GM12878 (cell line): Measurements from ENCODE around the gene MYCT1. TPM values are rescaled to one million over a fixed set of nuclear protein-coding genes. Genes with fewer than 3 reads are reported as not detected.

Experiments used
- ATAC-seq: fragments of 200-7000 bp; cut with Tn5 transposase; 3 replicates; pipeline ENCODE4 v1.9.1; 2020; ENCODE audit warnings: mild to moderate bottlenecking, moderate library complexity
- BruUV-seq: library from RNA; stranded (reverse); fragments of 400-500 nt; replicated peaks from 2 replicates; lab custom pipeline; 2021; lab: Mats Ljungman, UMichigan
- CTCF ChIA-PET: fragments of 300-600 bp; sonication (Branson Sonifier 250); formaldehyde crosslinking; extraction: SDS; loops from one replicate; lab custom pipeline; 2021; ENCODE audit warnings: inconsistent platforms; lab: Yijun Ruan, JAX
- POLR2A ChIA-PET: fragments of 350-600 bp; formaldehyde crosslinking; extraction: SDS; loops from one replicate; lab custom pipeline; 2021; ENCODE audit warnings: inconsistent platforms; lab: Charles Lee
- RAD21 ChIA-PET: fragments of 300-600 bp; sonication (Branson Sonifier 250); formaldehyde crosslinking; loops from one replicate; lab custom pipeline; 2023; ENCODE audit warnings: antibody characterized with exemption; ENCODE audit not compliant: unreplicated experiment; lab: Charles Lee
- SMC1A ChIA-PET: fragments of 300-600 bp; sonication (Branson Sonifier 250); formaldehyde crosslinking; loops from one replicate; lab custom pipeline; 2023; ENCODE audit not compliant: unreplicated experiment, uncharacterized antibody; lab: Charles Lee
- DNase-seq: peaks from one replicate; pipeline ENCODE4 v3.0.0-alpha.2; 2011; ENCODE audit warnings: low read depth, low spot score
- FAIRE-seq: peaks from 3 replicates; lab custom pipeline; 2011; peaks lifted over from hg19 to GRCh38; lab: Jason Lieb, UNC
- H2AFZ ChIP-seq: 2 replicates; pipeline ENCODE4 v1.6.0; 2011; ENCODE audit warnings: low read depth, low read length, control low read depth; ENCODE audit not compliant: control insufficient read depth
- H3K27ac ChIP-seq: 2 replicates; pipeline ENCODE4 v1.5.1; 2011; ENCODE audit warnings: control low read depth; ENCODE audit not compliant: control insufficient read depth, insufficient read depth
- H3K27me3 ChIP-seq, 2 experiments: replicated peaks in 1 of 2; 2 replicates each; pipeline versions ENCODE4 v1.6.0 to v1.6.1; 2011; ENCODE audit warnings: low read length in 1 of 2; ENCODE audit not compliant: control insufficient read depth in 2 of 2, insufficient read depth in 2 of 2
- H3K36me3 ChIP-seq, 2 experiments: 2 replicates each; pipeline ENCODE4 v1.5.1; 2011; ENCODE audit warnings: low read length in 1 of 2; ENCODE audit not compliant: control insufficient read depth in 2 of 2, insufficient read depth in 2 of 2
- H3K4me1 ChIP-seq: 2 replicates; pipeline ENCODE4 v1.6.1; 2011; ENCODE audit warnings: mild to moderate bottlenecking, low read length, moderate library complexity, mixed read lengths; ENCODE audit not compliant: control insufficient read depth, insufficient read depth
- H3K4me2 ChIP-seq: 2 replicates; pipeline ENCODE4 v1.6.0; 2011; ENCODE audit warnings: control low read depth; ENCODE audit not compliant: control insufficient read depth, insufficient read depth
- H3K4me3 ChIP-seq: fragments of 200-600 bp; sonication (generic); 2 replicates; pipeline ENCODE4 v1.5.1; 2016
- H3K79me2 ChIP-seq: 2 replicates; pipeline ENCODE4 v1.6.0; 2011; ENCODE audit warnings: low read length; ENCODE audit not compliant: control insufficient read depth, insufficient read depth
- H3K9ac ChIP-seq: 2 replicates; pipeline ENCODE4 v1.8.0; 2011; ENCODE audit warnings: low read length, control low read depth, mixed read lengths; ENCODE audit not compliant: control insufficient read depth, insufficient read depth
- H3K9me3 ChIP-seq: replicated peaks from 3 replicates; pipeline ENCODE4 v1.5.1; 2011; ENCODE audit warnings: mild to moderate bottlenecking, low read length; ENCODE audit not compliant: control insufficient read depth, insufficient read depth
- H4K20me1 ChIP-seq: 2 replicates; pipeline ENCODE4 v1.6.0; 2011; ENCODE audit not compliant: control insufficient read depth, insufficient read depth
- CBFB ChIP-seq: IDR thresholded peaks from 2 replicates; pipeline ENCODE4 v1.6.1; 2016; ENCODE audit warnings: antibody characterized with exemption, low read depth
- E2F8 ChIP-seq: fragments of 450-650 bp; IDR thresholded peaks from 2 replicates; pipeline ENCODE4 v1.6.1; 2018; ENCODE audit warnings: mild to moderate bottlenecking, low read depth, moderate library complexity; ENCODE audit not compliant: partially characterized antibody
- EP300 ChIP-seq, 2 experiments: fragments of 150-350 bp in 1 of 2; IDR thresholded peaks; 2 replicates each; pipeline ENCODE4 v1.6.1; 2011 to 2012; ENCODE audit warnings: low read depth in 2 of 2, low read length in 2 of 2, borderline replicate concordance in 1 of 2, improper control_type of control experiment in 1 of 2, inconsistent platforms in 1 of 2; ENCODE audit not compliant: control insufficient read depth in 1 of 2
- IKZF2 ChIP-seq, 2 experiments: fragments of 450-650 bp; IDR thresholded peaks; 2 replicates each; pipeline ENCODE4 v1.6.1; 2017; ENCODE audit warnings: mild to moderate bottlenecking in 2 of 2, moderate library complexity in 2 of 2
- MAX ChIP-seq: IDR thresholded peaks from 2 replicates; pipeline ENCODE4 v1.6.1; 2012; ENCODE audit warnings: low read depth, low read length, improper control_type of control experiment
- MXI1 ChIP-seq: fragments of 150-350 bp; IDR thresholded peaks from 2 replicates; pipeline ENCODE4 v1.6.1; 2011; ENCODE audit warnings: low read depth, mild to moderate bottlenecking, inconsistent platforms, low read length, improper control_type of control experiment
- NFIC ChIP-seq: IDR thresholded peaks from 2 replicates; pipeline ENCODE4 v1.6.1; 2012; ENCODE audit warnings: low read depth, mild to moderate bottlenecking, inconsistent platforms, low read length, moderate library complexity
- PML ChIP-seq: IDR thresholded peaks from 2 replicates; pipeline ENCODE4 v1.6.1; 2012; ENCODE audit warnings: low read length, inconsistent platforms
- SMAD5 ChIP-seq: IDR thresholded peaks from 2 replicates; pipeline ENCODE4 v1.6.1; 2016; ENCODE audit warnings: antibody characterized with exemption, low read depth
- TCF12 ChIP-seq: IDR thresholded peaks from 2 replicates; pipeline ENCODE4 v1.6.1; 2011; ENCODE audit warnings: low read depth, mild to moderate bottlenecking, low read length
- WGBS: methylation state at CpG from one replicate; pipeline ENCODE4 v1.1.6; 2016; ENCODE audit warnings: low lambda C conversion rate; ENCODE audit not compliant: insufficient replicate concordance, insufficient coverage; ENCODE audit errors: missing lambda C conversion rate; 5-methylcytosine and 5-hydroxymethylcytosine counted together
- in situ Hi-C: fragments of 300-500 bp; cut with MboI; formaldehyde crosslinking; loops from 9 replicates; pipeline ENCODE4 v1.14.3; 2018; ENCODE audit warnings: mixed read lengths
- intact Hi-C: fragments of 100-400 bp; cut with micrococcal nuclease; formaldehyde crosslinking; loops from one replicate; pipeline ENCODE4 v1.14.2; 2022; ENCODE audit not compliant: unreplicated experiment
- polyA plus RNA-seq, 11 experiments: library from polyadenylated mRNA; depleted of rRNA in 4 of 11; unstranded in 6 of 11; stranded (reverse) in 5 of 11; fragments of >200 nt; fragmentation: Nextera tagmentation in 4 of 11; fragmentation: Illumina TruSeq in 1 of 11; extraction: Ambion mirVana in 4 of 11; extraction: Trizol in 1 of 11; gene quantifications; 1 replicate in 1 of 11; 2 replicates in 10 of 11; pipeline versions ENCODE4 v1.2.1 to v1.2.3, GENCODE V29; 2011 to 2016; ENCODE audit warnings: inconsistent platforms in 2 of 11, missing spikeins in 2 of 11, low read depth in 1 of 11
- total RNA-seq, 4 experiments: library from RNA; depleted of rRNA in 3 of 4; stranded (reverse); fragments of >200 nt in 3 of 4; fragmentation: Illumina TruSeq in 1 of 4; extraction: Trizol in 1 of 4; gene quantifications; 2 replicates each; pipeline versions ENCODE4 v1.2.1 to v1.2.3, GENCODE V29; 2013 to 2021

Gene MYCT1
- total and polyA plus RNA-seq, 10 of the 15 experiments (the other 5 are each of a cell fraction or from before 2014, with no cell fraction given) = 0.15 TPM; not detected in 9

- H3K27me3 ChIP-seq = no peaks in the 10 kb centered on the region
- H3K79me2 ChIP-seq = no peaks in the 10 kb centered on the region
- TF ChIP-seq IKZF2 (IDR thresholded peaks at IDR 0.05) = no peak
- no peak for TF ChIP-seq MXI1
- no peak for TF ChIP-seq SMAD5
- RAD21 ChIA-PET = no interaction called here
- H3K36me3 ChIP-seq = no peaks in the 10 kb centered on the region
- ATAC-seq = no peak
- no TSS peak for BruUV-seq
- SMC1A ChIA-PET = no interaction called here
- no peak overlapping the region for H2AFZ ChIP-seq
- H3K4me3 ChIP-seq = no peak overlapping the region
- no peak for DNase-seq
- H3K4me2 ChIP-seq = no peak overlapping the region
- H3K9ac ChIP-seq = no peak overlapping the region
- H3K27ac ChIP-seq = no peak overlapping the region
- POLR2A ChIA-PET = no interaction called here
- WGBS = 0% methylated on average over 3 of the region's 3 CpGs
- no peaks in the 10 kb centered on the region for H4K20me1 ChIP-seq
- CTCF ChIA-PET = no interaction called here
- no peaks in the 10 kb centered on the region for H3K9me3 ChIP-seq
- intact Hi-C loops = no loop called here
- in situ Hi-C loops = no loop called here
- H3K4me1 ChIP-seq = no peaks in the 10 kb centered on the region
- FAIRE-seq = no peak
Measured at GRCh38 chr6:152765331-152765730, 67.6 kb downstream of the MYCT1 start.

GRCh38 chr6:152769159-152769558 lies 71.5 kb downstream of the MYCT1 start:
- H3K4me3 ChIP-seq = no peak overlapping the region
- H4K20me1 ChIP-seq = no peaks in the 10 kb centered on the region
- BruUV-seq = no TSS peak
- CTCF ChIA-PET = no interaction called here
- POLR2A ChIA-PET = no interaction called here
- no peaks in the 10 kb centered on the region for H3K79me2 ChIP-seq
- H3K27me3 ChIP-seq = no peaks in the 10 kb centered on the region
- no peak overlapping the region for H3K27ac ChIP-seq
- in situ Hi-C loops (no loop called here), intact Hi-C loops (no loop called here)
- no peak for TF ChIP-seq PML
- no peak for TF ChIP-seq E2F8
- TF ChIP-seq MAX = no peak
- TF ChIP-seq TCF12 = no peak
- TF ChIP-seq NFIC = no peak
- no peak for TF ChIP-seq EP300 (IDR thresholded peaks at IDR 0.05; ENCODE audit: borderline replicate concordance in 1 of 2, control insufficient read depth in 1 of 2, low read depth in 2 of 2, low read length in 2 of 2)
- TF ChIP-seq CBFB = no peak
- no peak for DNase-seq
- H3K4me2 ChIP-seq = no peak overlapping the region
- no peak for FAIRE-seq
- H3K9ac ChIP-seq = no peak overlapping the region
- RAD21 ChIA-PET = no interaction called here
- no peak overlapping the region for H2AFZ ChIP-seq
- no peaks in the 10 kb centered on the region for H3K4me1 ChIP-seq
- WGBS = 8% methylated on average over 7 of the region's 7 CpGs
- no peaks in the 10 kb centered on the region for H3K36me3 ChIP-seq
- H3K9me3 ChIP-seq = no peaks in the 10 kb centered on the region
- ATAC-seq = no peak
- SMC1A ChIA-PET = no interaction called here
